Left renal pelvis (tissue), 4 donors: Measurements from ENCODE around the gene C12orf60. TPM values are rescaled to one million over a fixed set of nuclear protein-coding genes. Genes with fewer than 3 reads are reported as not detected.

Experiments
- DNase-seq, 4 donors: peaks; one replicate each; pipeline ENCODE4 v3.0.0-alpha.2; 2013; ENCODE audit warnings: low read depth in 4 of 4, low spot score in 3 of 4
- polyA plus RNA-seq, 4 donors: library from polyadenylated mRNA; unstranded; fragments of 120-200 nt; gene quantifications; one replicate each; pipeline ENCODE4 v1.2.1, GENCODE V29; 2013; ENCODE audit not compliant: insufficient read length in 4 of 4

Gene C12orf60
- polyA plus RNA-seq, 4 donors, result 1.4 to 5.9 (median 5.0) TPM

GRCh38 chr12:14776236-14776961 is 27.1 kb upstream of the C12orf60 start:
- DNase-seq, result no peak

- no peak for DNase-seq
These were observed 26.2 kb upstream of the C12orf60 start for GRCh38 chr12:14777271-14777670.

GRCh38 chr12:14779834-14780233 is 23.6 kb upstream of the C12orf60 start:
- DNase-seq, result no peak

GRCh38 chr12:14780859-14781258 is 22.6 kb upstream of the C12orf60 start:
- DNase-seq, result no peak

GRCh38 chr12:14781563-14781962 is 21.9 kb upstream of the C12orf60 start:
- DNase-seq, result no peak

GRCh38 chr12:14782756-14783155 is 20.7 kb upstream of the C12orf60 start:
- DNase-seq, result no peak

GRCh38 chr12:14784471-14784870 is 19.0 kb upstream of the C12orf60 start:
- no peak for DNase-seq

- no peak for DNase-seq
These were observed 17.9 kb upstream of the C12orf60 start for GRCh38 chr12:14785568-14785967.

- DNase-seq, result no peak
These were observed 8.4 kb upstream of the C12orf60 start for GRCh38 chr12:14795028-14795448.

- DNase-seq, result no peak
These were observed 1.2 kb upstream of the C12orf60 start for GRCh38 chr12:14802247-14802646.

GRCh38 chr12:14802721-14803010 is 804 bp upstream of the C12orf60 start:
- DNase-seq, result peak in 2 of 4 donors; percentile 44 to 57

GRCh38 chr12:14803830-14804160 is 325 bp downstream of the C12orf60 start:
- DNase-seq, result no peak

- no peak for DNase-seq
These were observed 6.9 kb downstream of the C12orf60 start for GRCh38 chr12:14810167-14810952.

- DNase-seq, result no peak
These were observed 7.5 kb downstream of the C12orf60 start for GRCh38 chr12:14810953-14811483.

GRCh38 chr12:14811486-14811885 is 8.0 kb downstream of the C12orf60 start:
- no peak for DNase-seq

- DNase-seq, result no peak
These were observed 10.5 kb downstream of the C12orf60 start, which contains the start of gene SMCO3 for GRCh38 chr12:14814014-14814413. SMCO3 (minus strand) TSS chr12:14814182; CDS start chr12:14806680, 7,502 bp downstream.

- DNase-seq, result no peak
These were observed 20.7 kb downstream of the C12orf60 start for GRCh38 chr12:14824012-14824634.

- no peak for DNase-seq
These were observed 21.8 kb downstream of the C12orf60 start for GRCh38 chr12:14825256-14825655.

GRCh38 chr12:14826491-14826890 is 23.0 kb downstream of the C12orf60 start:
- DNase-seq, result no peak

- no peak for DNase-seq
These were observed 23.6 kb downstream of the C12orf60 start for GRCh38 chr12:14827043-14827442.

- DNase-seq, result no peak
These were observed 25.4 kb downstream of the C12orf60 start for GRCh38 chr12:14828892-14829291.
